ENCODE measurements around the gene PTPN4. TPM values are rescaled to one million over a fixed set of nuclear protein-coding genes. Genes with fewer than 3 reads are reported as not detected.

PTPN4 gene
- total RNA-seq, 1 donor, result 28.5 TPM

GRCh38 chr2:119788752-119789151 is 29.0 kb downstream of the PTPN4 start:
- no peak for TF ChIP-seq CTCF (IDR thresholded peaks at IDR 0.05; ENCODE audit: insufficient read depth, low read depth, low read length)
- H3K4me3 ChIP-seq (ENCODE audit: low read depth, low read length), result no peak overlapping the region
- no peak for DNase-seq (ENCODE audit: low read depth)

GRCh38 chr2:119790466-119790865 is 30.7 kb downstream of the PTPN4 start:
- no peak for TF ChIP-seq CTCF (IDR thresholded peaks at IDR 0.05; ENCODE audit: insufficient read depth, low read depth, low read length)
- no peak for DNase-seq (ENCODE audit: low read depth)

GRCh38 chr2:119792907-119793312 is 33.2 kb downstream of the PTPN4 start:
- TF ChIP-seq CTCF (IDR thresholded peaks at IDR 0.05; ENCODE audit: insufficient read depth, low read depth, low read length), result no peak
- no peak for DNase-seq (ENCODE audit: low read depth)
- no peak overlapping the region for H3K4me3 ChIP-seq (ENCODE audit: low read depth, low read length)

More at GRCh38 chr2:119790466-119790865, 30.7 kb downstream of the PTPN4 start:
- H3K4me3 ChIP-seq (ENCODE audit: low read depth, low read length), result no peak overlapping the region

GRCh38 chr2:119794237-119794636 is 34.5 kb downstream of the PTPN4 start:
- no peak overlapping the region for H3K4me3 ChIP-seq (ENCODE audit: low read depth, low read length)
- no peak for DNase-seq (ENCODE audit: low read depth)
- no peak for TF ChIP-seq CTCF (IDR thresholded peaks at IDR 0.05; ENCODE audit: insufficient read depth, low read depth, low read length)

GRCh38 chr2:119795309-119796303 is 35.9 kb downstream of the PTPN4 start:
- H3K4me3 ChIP-seq (ENCODE audit: low read depth, low read length), result no peak overlapping the region
- no peak for TF ChIP-seq CTCF (IDR thresholded peaks at IDR 0.05; ENCODE audit: insufficient read depth, low read depth, low read length)
- DNase-seq (ENCODE audit: low read depth), result no peak

GRCh38 chr2:119800376-119800902 is 40.7 kb downstream of the PTPN4 start:
- TF ChIP-seq CTCF (IDR thresholded peaks at IDR 0.05; ENCODE audit: insufficient read depth, low read depth, low read length), result no peak
- DNase-seq (ENCODE audit: low read depth), result no peak
- H3K4me3 ChIP-seq (ENCODE audit: low read depth, low read length), result no peak overlapping the region

Data from fibroblast of villous mesenchyme (primary cell).